Vagina (tissue), 2 donors: ENCODE data around the gene GPR35. TPM values are rescaled to one million over a fixed set of nuclear protein-coding genes. Genes with fewer than 3 reads are reported as not detected.

Experiments used
- DNase-seq, 2 donors: peaks; one replicate each; pipeline ENCODE4 v3.0.0-alpha.2; 2017; ENCODE audit errors: extremely low spot score in 2 of 2
- H3K27ac ChIP-seq: fragments of 200-600 bp; sonication (generic); one replicate; pipeline ENCODE4 v1.5.1; 2019
- H3K27me3 ChIP-seq: fragments of 200-600 bp; sonication (generic); one replicate; pipeline ENCODE4 v1.5.1; 2019
- H3K36me3 ChIP-seq, 2 donors: fragments of 200-600 bp; sonication (generic); one replicate each; pipeline ENCODE4 v1.5.1; 2017 to 2019
- H3K4me1 ChIP-seq: fragments of 200-600 bp; sonication (generic); one replicate; pipeline ENCODE4 v1.5.1; 2019
- H3K4me3 ChIP-seq, 2 donors: fragments of 200-600 bp; sonication (generic); 1 replicate in 1 of 2; 2 replicates in 1 of 2; pipeline ENCODE4 v1.5.1; 2016 to 2019
- H3K9me3 ChIP-seq: fragments of 200-600 bp; sonication (generic); one replicate; pipeline ENCODE4 v1.5.1; 2019
- POLR2A ChIP-seq, 2 donors: fragments of 450-650 bp; IDR thresholded peaks; one replicate each; pipeline ENCODE4 v1.6.1; 2017; ENCODE audit warnings: antibody characterized with exemption in 2 of 2, mild to moderate bottlenecking in 2 of 2, moderate library complexity in 2 of 2
- POLR2AphosphoS5 ChIP-seq, 2 donors: sonication (generic); formaldehyde crosslinking; IDR thresholded peaks; one replicate each; pipeline ENCODE4 v1.9.0; 2017; ENCODE audit warnings: antibody characterized with exemption in 2 of 2, mild to moderate bottlenecking in 2 of 2, low read depth in 1 of 2; ENCODE audit not compliant: insufficient read depth in 1 of 2
- intact Hi-C: fragments of 100-400 bp; cut with DNase I; formaldehyde crosslinking; loops from one replicate; pipeline ENCODE4 v1.15.1; 2023
- total RNA-seq: library from RNA; depleted of rRNA; stranded (reverse); fragments of >200 nt; gene quantifications from one replicate; pipeline ENCODE4 v1.2.3, GENCODE V29; 2016
- TF ChIP-seq, protein P1 (sequence below), 3 experiments: fragments of 450-650 bp in 2 of 3; fragments of 200-600 bp in 1 of 3; sonication (generic) in 1 of 3; IDR thresholded peaks; one replicate each; pipeline ENCODE4 v1.5.1; 2017 to 2019; ENCODE audit warnings: antibody characterized with exemption in 3 of 3, mild to moderate bottlenecking in 2 of 3, moderate library complexity in 2 of 3

GPR35 gene
- total RNA-seq, 1 donor from 2014 or later = 3.9 TPM

DNA sequence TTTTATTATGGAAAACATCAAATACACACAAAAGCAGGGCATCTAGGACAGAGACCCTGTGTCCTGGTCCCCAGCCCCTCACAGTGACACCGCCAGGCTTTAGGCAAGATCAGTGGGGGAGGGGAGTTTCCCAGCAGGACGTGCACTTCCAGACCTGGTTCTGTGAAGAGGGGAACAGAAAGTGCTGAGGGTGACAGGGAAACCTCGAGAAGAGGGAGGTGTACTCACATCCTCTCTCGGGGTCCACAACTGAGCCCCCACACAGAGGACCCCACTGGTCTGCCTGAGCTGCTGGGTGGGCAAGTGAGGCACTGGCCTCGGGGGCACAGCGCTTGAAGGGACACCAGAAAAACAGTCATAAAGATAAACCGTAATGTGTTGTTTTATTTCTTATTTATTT, 4.4 kb upstream of the GPR35 start:
- intact Hi-C loops = no loop called here
- no peak overlapping the region for H3K4me3 ChIP-seq
- H3K27ac ChIP-seq = no peak overlapping the region
- no peaks in the 10 kb centered on the region for H3K9me3 ChIP-seq
- H3K27me3 ChIP-seq = no peaks in the 10 kb centered on the region
- no peak for DNase-seq
- TF ChIP-seq POLR2AphosphoS5 (IDR thresholded peaks at IDR 0.05; ENCODE audit: insufficient read depth in 1 of 2, low read depth in 1 of 2) = no peak
- TF ChIP-seq POLR2A (IDR thresholded peaks at IDR 0.05) = no peak
- TF ChIP-seq, protein P1, sequence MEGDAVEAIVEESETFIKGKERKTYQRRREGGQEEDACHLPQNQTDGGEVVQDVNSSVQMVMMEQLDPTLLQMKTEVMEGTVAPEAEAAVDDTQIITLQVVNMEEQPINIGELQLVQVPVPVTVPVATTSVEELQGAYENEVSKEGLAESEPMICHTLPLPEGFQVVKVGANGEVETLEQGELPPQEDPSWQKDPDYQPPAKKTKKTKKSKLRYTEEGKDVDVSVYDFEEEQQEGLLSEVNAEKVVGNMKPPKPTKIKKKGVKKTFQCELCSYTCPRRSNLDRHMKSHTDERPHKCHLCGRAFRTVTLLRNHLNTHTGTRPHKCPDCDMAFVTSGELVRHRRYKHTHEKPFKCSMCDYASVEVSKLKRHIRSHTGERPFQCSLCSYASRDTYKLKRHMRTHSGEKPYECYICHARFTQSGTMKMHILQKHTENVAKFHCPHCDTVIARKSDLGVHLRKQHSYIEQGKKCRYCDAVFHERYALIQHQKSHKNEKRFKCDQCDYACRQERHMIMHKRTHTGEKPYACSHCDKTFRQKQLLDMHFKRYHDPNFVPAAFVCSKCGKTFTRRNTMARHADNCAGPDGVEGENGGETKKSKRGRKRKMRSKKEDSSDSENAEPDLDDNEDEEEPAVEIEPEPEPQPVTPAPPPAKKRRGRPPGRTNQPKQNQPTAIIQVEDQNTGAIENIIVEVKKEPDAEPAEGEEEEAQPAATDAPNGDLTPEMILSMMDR (IDR thresholded peaks at IDR 0.05) = no peak
- H3K36me3 ChIP-seq = no peaks in the 10 kb centered on the region
- peaks cover 12% of the 10 kb centered on the region for H3K4me1 ChIP-seq

DNA sequence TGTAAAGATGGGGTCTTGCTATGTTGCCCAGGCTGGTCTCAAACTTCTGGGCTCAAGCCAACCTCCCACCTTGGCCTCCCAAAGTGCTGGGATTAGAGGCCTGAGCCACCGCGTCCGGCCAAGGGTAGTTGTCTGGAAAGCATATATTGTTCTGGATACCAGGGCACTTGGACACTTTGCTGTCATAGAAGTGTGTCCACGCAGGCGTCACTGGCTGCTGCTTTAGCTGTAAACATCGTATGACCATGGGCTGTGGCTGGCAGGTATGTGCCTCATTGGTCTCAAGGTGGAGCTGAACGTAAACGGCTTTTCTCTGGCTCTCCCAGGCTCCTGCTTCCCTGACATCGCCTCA, 3.2 kb upstream of the GPR35 start:
- Histone ChIP-seq H3K4me1 (peaks cover 12% of the 10 kb centered on the region), H3K27me3 (no peaks in the 10 kb centered on the region), H3K9me3 (no peaks in the 10 kb centered on the region), H3K36me3 (no peaks in the 10 kb centered on the region), H3K27ac (no peak overlapping the region), H3K4me3 (no peak overlapping the region)
- DNase-seq = no peak
- no peak for TF ChIP-seq POLR2A (IDR thresholded peaks at IDR 0.05)
- intact Hi-C loops = no loop called here

DNA sequence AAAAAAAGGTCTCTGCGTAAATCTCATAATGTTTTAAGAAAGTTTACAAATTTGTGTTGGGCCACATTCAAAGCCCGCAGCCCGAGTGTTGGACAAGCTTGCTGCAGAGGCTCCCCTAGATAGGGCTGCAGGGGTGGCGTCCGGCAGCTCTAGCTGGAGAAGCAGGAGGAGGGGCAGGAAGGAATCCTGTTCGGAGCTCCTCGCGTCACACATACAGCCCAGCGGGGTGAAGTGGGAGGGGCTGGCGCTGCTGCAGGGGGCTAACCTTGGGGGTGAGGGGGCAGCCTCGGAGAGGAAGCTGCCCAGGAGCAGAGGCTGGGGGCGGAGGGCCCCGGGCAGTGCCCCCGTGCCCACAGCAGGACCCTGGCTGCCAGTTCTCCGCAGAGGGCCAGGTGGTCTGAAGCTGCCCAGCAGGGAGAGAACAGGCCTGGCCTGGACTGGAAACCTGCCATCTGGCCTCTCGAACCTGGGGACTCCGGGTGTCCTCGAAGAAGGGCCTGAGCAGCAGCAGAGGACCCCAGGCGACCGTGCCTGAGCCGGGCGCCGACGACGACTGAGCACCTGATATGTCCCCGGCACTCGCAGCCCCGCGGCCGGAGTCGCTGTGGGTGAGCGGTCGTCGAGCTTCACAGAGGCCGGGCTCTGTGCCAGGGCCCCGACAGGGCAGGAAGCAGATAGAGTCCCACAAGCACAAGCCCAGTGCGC, 2.6 kb upstream of the GPR35 start:
- intact Hi-C loops = no loop called here
- Histone ChIP-seq H3K4me3 (no peak overlapping the region), H3K27me3 (no peaks in the 10 kb centered on the region), H3K4me1 (peaks cover 12% of the 10 kb centered on the region), H3K9me3 (no peaks in the 10 kb centered on the region), H3K36me3 (no peaks in the 10 kb centered on the region), H3K27ac (no peak overlapping the region)
- no peak for TF ChIP-seq POLR2A (IDR thresholded peaks at IDR 0.05)
- no peak for TF ChIP-seq POLR2AphosphoS5 (IDR thresholded peaks at IDR 0.05; ENCODE audit: insufficient read depth in 1 of 2, low read depth in 1 of 2)
- no peak for DNase-seq

DNA sequence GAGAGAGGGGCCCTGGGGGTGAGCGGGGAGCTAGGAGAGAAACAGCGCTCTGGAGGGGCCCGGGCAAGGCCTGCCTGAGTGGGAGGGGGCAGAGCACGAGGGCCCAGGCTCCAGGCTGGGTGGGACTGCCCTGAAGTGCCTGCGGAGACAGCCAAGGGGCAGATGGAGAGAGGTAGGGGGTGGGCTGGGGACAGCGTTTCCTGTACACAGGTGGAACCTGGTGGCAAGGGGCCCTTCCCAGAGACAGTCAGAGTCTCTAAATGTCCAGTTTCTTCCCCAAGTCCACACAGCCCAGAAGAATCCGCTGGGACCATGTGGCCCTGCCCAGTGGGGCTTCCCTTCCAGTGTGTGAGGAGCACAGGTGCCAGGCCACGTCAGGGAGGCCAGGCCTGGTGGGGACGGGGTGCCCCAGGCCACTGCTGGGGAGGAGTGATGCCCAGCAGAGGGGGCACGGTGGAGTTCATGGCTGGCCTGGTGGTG, 1.7 kb upstream of the GPR35 start:
- TF ChIP-seq POLR2A (IDR thresholded peaks at IDR 0.05) = no peak
- no peak for TF ChIP-seq POLR2AphosphoS5 (IDR thresholded peaks at IDR 0.05; ENCODE audit: insufficient read depth in 1 of 2, low read depth in 1 of 2)
- TF ChIP-seq, protein P1 (IDR thresholded peaks at IDR 0.05) = no peak
- Histone ChIP-seq H3K4me1 (peaks cover 12% of the 10 kb centered on the region), H3K27ac (no peak overlapping the region), H3K9me3 (no peaks in the 10 kb centered on the region), H3K27me3 (no peaks in the 10 kb centered on the region), H3K4me3 (no peak overlapping the region), H3K36me3 (no peaks in the 10 kb centered on the region)
- intact Hi-C loops = no loop called here
- no peak for DNase-seq

DNA sequence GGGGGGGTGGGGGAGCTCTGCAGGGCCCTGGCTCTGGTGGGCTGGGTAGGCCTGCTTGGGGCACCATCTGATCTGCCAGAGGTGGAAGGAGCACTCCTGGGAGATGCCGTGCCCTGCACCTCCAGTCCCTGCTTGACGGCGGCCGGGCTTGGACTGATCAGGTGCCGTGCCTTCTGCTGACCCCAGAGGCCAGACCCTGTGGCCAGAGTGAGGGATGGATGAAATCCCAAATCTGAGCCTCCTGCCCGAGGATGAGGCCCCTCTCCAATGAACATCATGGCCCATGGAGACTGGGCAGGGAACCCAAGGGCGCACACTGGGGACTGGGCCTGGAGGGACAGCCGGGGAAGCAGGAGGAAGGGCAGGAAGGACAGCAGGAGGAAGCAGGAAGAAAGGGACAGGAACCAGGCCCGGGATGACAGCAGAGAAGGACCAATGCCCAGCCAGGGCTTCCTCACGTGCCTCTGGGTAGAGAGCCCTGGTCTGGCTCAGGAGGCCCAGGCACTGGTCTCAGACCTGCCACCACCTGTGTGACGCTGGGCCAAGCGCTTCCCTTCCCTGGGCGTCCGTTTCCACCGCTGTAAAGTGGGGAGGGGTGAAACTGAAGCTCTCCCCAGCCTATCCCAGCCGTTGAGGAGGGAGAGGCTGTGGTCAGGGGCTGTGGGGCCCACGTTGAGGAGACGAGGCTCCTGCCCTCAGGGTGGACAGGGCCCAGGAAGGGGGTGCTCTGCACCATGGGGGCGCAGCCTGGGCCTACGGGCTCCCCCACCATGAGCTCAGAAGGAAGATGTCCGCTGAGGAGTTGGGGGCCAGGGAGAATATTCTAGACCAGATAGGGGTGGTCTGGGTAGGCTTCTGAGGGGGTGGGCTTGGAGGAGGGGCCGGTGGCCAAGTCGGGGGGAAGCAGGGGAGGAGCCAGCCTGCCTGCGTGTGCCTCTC, 1.0 kb upstream of the GPR35 start:
- Histone ChIP-seq H3K27ac (no peak overlapping the region), H3K4me3 (no peak overlapping the region), H3K4me1 (peaks cover 12% of the 10 kb centered on the region), H3K27me3 (no peaks in the 10 kb centered on the region), H3K9me3 (no peaks in the 10 kb centered on the region), H3K36me3 (no peaks in the 10 kb centered on the region)
- no peak for DNase-seq
- no peak for TF ChIP-seq POLR2AphosphoS5 (IDR thresholded peaks at IDR 0.05; ENCODE audit: insufficient read depth in 1 of 2, low read depth in 1 of 2)
- intact Hi-C loops = no loop called here

DNA sequence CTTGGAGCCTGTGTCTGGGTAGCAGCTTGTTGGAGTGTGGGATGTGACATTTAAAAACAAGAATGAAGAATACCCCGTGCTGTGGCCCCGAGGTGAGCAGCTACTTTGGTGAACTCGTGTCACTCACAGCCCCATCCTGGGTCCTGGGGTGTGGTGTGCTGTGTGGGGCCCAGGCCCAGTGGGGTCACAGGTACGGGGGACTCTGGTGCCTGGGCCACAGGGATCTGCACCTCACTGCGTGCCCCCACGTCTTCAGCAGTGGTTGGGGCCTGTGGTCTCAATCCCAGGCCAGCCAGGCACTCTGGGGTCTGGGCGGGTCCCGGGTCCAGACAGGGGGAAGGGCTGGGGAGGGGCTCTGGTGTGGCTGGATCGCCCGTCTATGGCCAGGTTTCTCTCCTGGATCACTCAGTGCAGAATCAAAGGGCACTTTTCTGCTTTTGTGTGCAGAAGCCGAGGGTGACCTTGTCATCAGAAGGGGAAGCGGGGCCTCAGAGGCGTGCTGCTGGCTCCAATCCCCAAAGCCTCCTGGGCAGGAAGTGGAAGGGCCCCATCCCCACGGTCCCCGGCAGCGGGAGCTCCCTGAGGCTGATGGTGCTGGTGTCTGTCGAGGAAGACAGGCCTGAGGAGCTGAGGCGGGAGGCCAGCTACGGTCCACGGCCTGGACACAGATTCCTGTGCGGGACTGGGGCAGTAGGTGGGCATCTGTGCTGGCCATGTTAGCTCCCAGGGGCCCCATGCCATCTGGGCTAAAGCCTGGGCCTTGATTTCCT, 1.4 kb downstream of the GPR35 start:
- H3K36me3 ChIP-seq = no peaks in the 10 kb centered on the region
- peaks cover 12% of the 10 kb centered on the region for H3K4me1 ChIP-seq
- TF ChIP-seq POLR2AphosphoS5 (IDR thresholded peaks at IDR 0.05; ENCODE audit: insufficient read depth in 1 of 2, low read depth in 1 of 2) (no peak), POLR2A (IDR thresholded peaks at IDR 0.05) (no peak)
- TF ChIP-seq, protein P1 (IDR thresholded peaks at IDR 0.05) = no peak
- DNase-seq = no peak
- H3K4me3 ChIP-seq = no peak overlapping the region
- intact Hi-C loops = no loop called here
- no peaks in the 10 kb centered on the region for H3K27me3 ChIP-seq
- H3K9me3 ChIP-seq = no peaks in the 10 kb centered on the region
- H3K27ac ChIP-seq = no peak overlapping the region
